PC-3 (cell line): ENCODE results near the gene PDXK.

Experiments used
- EZH2 ChIP-seq: fragments of 300-600 bp; sonication (generic); IDR thresholded peaks from one replicate; pipeline ENCODE4 v1.6.1; 2017; ENCODE audit warnings: antibody characterized with exemption, mild to moderate bottlenecking, low read length; ENCODE audit not compliant: unreplicated experiment
- TF ChIP-seq, protein P1 (sequence below): fragments of 300-600 bp; sonication (generic); conservative IDR thresholded peaks from 2 replicates; pipeline ENCODE4 v1.5.1; 2017; ENCODE audit warnings: antibody characterized with exemption, low read depth, mild to moderate bottlenecking, low read length

DNA sequence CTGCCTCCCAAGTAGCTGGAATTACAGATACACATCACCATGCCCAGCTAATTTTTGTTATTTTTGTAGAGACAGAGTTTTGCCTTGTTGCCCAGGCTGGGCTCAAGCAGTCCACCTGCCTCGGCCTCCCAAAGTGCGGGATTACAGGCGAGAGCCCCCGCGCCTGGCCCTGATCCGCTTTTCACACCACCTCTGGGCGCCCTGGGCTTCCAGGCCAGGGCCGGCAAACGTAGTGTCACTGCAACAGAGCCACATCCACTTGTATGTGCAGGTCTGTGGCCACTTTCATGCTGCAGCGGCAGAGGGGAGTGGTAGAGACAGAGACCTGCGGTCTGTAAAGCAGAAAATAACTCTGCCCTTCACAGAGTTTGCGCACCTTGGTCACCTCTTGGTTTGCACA, 30.0 kb upstream of the PDXK start:
- TF ChIP-seq, protein P1, sequence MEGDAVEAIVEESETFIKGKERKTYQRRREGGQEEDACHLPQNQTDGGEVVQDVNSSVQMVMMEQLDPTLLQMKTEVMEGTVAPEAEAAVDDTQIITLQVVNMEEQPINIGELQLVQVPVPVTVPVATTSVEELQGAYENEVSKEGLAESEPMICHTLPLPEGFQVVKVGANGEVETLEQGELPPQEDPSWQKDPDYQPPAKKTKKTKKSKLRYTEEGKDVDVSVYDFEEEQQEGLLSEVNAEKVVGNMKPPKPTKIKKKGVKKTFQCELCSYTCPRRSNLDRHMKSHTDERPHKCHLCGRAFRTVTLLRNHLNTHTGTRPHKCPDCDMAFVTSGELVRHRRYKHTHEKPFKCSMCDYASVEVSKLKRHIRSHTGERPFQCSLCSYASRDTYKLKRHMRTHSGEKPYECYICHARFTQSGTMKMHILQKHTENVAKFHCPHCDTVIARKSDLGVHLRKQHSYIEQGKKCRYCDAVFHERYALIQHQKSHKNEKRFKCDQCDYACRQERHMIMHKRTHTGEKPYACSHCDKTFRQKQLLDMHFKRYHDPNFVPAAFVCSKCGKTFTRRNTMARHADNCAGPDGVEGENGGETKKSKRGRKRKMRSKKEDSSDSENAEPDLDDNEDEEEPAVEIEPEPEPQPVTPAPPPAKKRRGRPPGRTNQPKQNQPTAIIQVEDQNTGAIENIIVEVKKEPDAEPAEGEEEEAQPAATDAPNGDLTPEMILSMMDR: no peak
- no peak for TF ChIP-seq EZH2
